Thyroid gland (tissue), 4 donors: ENCODE data around the gene MSMP.

ENCODE experiments used
- POLR2A ChIP-seq, 2 donors: fragments of 450-650 bp; IDR thresholded peaks; one replicate each; pipeline ENCODE4 v1.6.1; 2017; ENCODE audit warnings: antibody characterized with exemption in 2 of 2, mild to moderate bottlenecking in 2 of 2, moderate library complexity in 1 of 2
- TF ChIP-seq, protein P1 (sequence below), 6 experiments: fragments of 200-600 bp in 3 of 6; fragments of 450-650 bp in 3 of 6; sonication (generic) in 3 of 6; IDR thresholded peaks; one replicate each; pipeline ENCODE4 v1.5.1; 2016 to 2019; ENCODE audit warnings: antibody characterized with exemption in 6 of 6, mild to moderate bottlenecking in 2 of 6, inconsistent platforms in 1 of 6, moderate library complexity in 1 of 6

DNA sequence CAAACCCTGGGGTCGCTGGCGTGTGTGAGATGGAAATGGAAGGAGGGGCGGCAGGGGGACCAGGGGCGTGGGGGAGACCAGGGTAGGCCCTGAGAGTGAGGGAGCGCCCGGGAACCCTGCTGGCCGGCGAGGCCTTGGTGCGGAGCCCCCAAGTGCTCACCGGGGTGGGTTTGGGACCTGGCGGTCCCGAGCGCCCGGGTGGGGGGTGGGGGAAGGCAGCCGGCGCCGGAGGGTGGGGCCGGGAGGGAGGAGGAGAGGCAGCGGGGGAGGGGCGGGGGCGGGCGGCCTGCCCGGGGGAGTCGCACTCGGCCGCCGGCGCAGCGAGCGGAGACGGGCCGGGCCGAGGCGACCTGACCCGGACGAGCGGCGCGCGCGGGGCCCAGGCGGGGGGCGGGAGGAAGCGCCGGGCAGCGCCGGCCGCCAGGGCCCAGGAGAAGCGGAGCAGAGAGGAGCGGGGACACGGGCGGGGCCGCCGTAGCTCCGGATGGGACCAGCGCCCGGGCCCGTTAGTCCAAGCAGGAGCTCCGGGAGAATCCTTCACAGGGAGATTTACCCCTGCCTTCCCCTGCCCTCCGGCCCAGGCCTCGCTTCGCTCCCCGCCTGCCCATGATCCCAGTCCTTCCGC lies 37.3 kb upstream of the MSMP start, which contains the start of gene NPR2:
- TF ChIP-seq, protein P1, sequence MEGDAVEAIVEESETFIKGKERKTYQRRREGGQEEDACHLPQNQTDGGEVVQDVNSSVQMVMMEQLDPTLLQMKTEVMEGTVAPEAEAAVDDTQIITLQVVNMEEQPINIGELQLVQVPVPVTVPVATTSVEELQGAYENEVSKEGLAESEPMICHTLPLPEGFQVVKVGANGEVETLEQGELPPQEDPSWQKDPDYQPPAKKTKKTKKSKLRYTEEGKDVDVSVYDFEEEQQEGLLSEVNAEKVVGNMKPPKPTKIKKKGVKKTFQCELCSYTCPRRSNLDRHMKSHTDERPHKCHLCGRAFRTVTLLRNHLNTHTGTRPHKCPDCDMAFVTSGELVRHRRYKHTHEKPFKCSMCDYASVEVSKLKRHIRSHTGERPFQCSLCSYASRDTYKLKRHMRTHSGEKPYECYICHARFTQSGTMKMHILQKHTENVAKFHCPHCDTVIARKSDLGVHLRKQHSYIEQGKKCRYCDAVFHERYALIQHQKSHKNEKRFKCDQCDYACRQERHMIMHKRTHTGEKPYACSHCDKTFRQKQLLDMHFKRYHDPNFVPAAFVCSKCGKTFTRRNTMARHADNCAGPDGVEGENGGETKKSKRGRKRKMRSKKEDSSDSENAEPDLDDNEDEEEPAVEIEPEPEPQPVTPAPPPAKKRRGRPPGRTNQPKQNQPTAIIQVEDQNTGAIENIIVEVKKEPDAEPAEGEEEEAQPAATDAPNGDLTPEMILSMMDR (IDR thresholded peaks at IDR 0.05): peak in 1 of 6 experiments; percentile 7
- no peak for TF ChIP-seq POLR2A (IDR thresholded peaks at IDR 0.05)
